AG10803 (cell line): Measurements from ENCODE around the gene PDGFRB.

Source experiments
- DNase-seq: peaks from one replicate; pipeline ENCODE4 v3.0.0; 2010; ENCODE audit warnings: low read depth
- H3K4me3 ChIP-seq: 2 replicates; pipeline ENCODE4 v1.5.1; 2011; ENCODE audit warnings: mild to moderate bottlenecking, low read length, control low read depth
- CTCF ChIP-seq: conservative IDR thresholded peaks from 2 replicates; pipeline ENCODE4 v1.5.1; 2011; ENCODE audit warnings: mild to moderate bottlenecking, low read length, control low read depth, inconsistent platforms

PDGFRB gene

GRCh38 chr5:150164211-150164980, 8.8 kb upstream of the PDGFRB start:
- DNase-seq: no peak
- no peak overlapping the region for H3K4me3 ChIP-seq
- TF ChIP-seq CTCF: no peak

- no peak for DNase-seq
- TF ChIP-seq CTCF: peak; percentile 35
- no peak overlapping the region for H3K4me3 ChIP-seq
These were observed 8.0 kb upstream of the PDGFRB start for GRCh38 chr5:150163547-150164059.

- TF ChIP-seq CTCF: no peak
- H3K4me3 ChIP-seq: no peak overlapping the region
- DNase-seq: no peak
These were observed 7.4 kb upstream of the PDGFRB start for GRCh38 chr5:150163035-150163434.

GRCh38 chr5:150162142-150162513, 6.5 kb upstream of the PDGFRB start:
- DNase-seq: no peak
- no peak for TF ChIP-seq CTCF
- no peak overlapping the region for H3K4me3 ChIP-seq

- peak; percentile 96 for TF ChIP-seq CTCF
- peak; percentile 70 for DNase-seq
These were observed 5.8 kb upstream of the PDGFRB start for GRCh38 chr5:150161242-150162141.

GRCh38 chr5:150160448-150161081, 4.9 kb upstream of the PDGFRB start:
- no peak for DNase-seq
- no peak overlapping the region for H3K4me3 ChIP-seq
- TF ChIP-seq CTCF: peak; percentile 4; the same call in 1 of the 2 replicates

More at GRCh38 chr5:150161242-150162141, 5.8 kb upstream of the PDGFRB start:
- H3K4me3 ChIP-seq: no peak overlapping the region
